Right lobe of liver (tissue), 6 donors: ENCODE measurements around the gene NFATC1. TPM values are rescaled to one million over a fixed set of nuclear protein-coding genes. Genes with fewer than 3 reads are reported as not detected.

ENCODE experiments used
- ATAC-seq, 4 donors: fragments of 200-7000 bp; cut with Tn5 transposase; one replicate each; pipeline ENCODE4 v1.9.1; 2020; ENCODE audit warnings: mild to moderate bottlenecking in 4 of 4, moderate library complexity in 4 of 4
- DNase-seq, 3 donors: peaks; one replicate each; pipeline ENCODE4 v3.0.0-alpha.2; 2020
- H3K27ac ChIP-seq, 3 donors: fragments of 200-600 bp; one replicate each; pipeline ENCODE4 v1.8.0; 2022
- H3K27me3 ChIP-seq, 2 donors: fragments of 200-600 bp; one replicate each; pipeline ENCODE4 v1.8.0; 2022
- H3K36me3 ChIP-seq, 4 donors: fragments of 200-600 bp; sonication (generic) in 1 of 4; one replicate each; pipeline versions ENCODE4 v1.5.1 to v1.8.0; 2017 to 2022; ENCODE audit warnings: control low read depth in 1 of 4
- H3K4me1 ChIP-seq, 4 donors: fragments of 200-600 bp; sonication (generic) in 1 of 4; one replicate each; pipeline versions ENCODE4 v1.5.1 to v1.8.0; 2017 to 2022; ENCODE audit warnings: control low read depth in 1 of 4
- H3K4me3 ChIP-seq, 3 donors: fragments of 200-600 bp; one replicate each; pipeline ENCODE4 v1.8.0; 2022
- H3K9me3 ChIP-seq, 4 donors: fragments of 200-600 bp; sonication (generic) in 1 of 4; one replicate each; pipeline versions ENCODE4 v1.5.1 to v1.8.0; 2017 to 2022; ENCODE audit warnings: control low read depth in 1 of 4
- POLR2A ChIP-seq: fragments of 450-650 bp; IDR thresholded peaks from one replicate; pipeline ENCODE4 v1.6.1; 2017; ENCODE audit warnings: antibody characterized with exemption, mild to moderate bottlenecking
- WGBS: methylation state at CpG from one replicate; pipeline ENCODE4 v1.1.6; 2018; ENCODE audit warnings: low coverage, low lambda C conversion rate; ENCODE audit not compliant: insufficient coverage; ENCODE audit errors: missing lambda C conversion rate; 5-methylcytosine and 5-hydroxymethylcytosine counted together
- intact Hi-C, 2 donors: fragments of 100-400 bp; cut with DNase I; formaldehyde crosslinking; loops; one replicate each; pipeline versions ENCODE4 v1.11.2 to v1.14.1; 2022
- total RNA-seq, 6 experiments: library from RNA; depleted of rRNA in 2 of 6; stranded (reverse); fragments of >200 nt in 2 of 6; fragmentation: NEBNext Ultra II Directional in 3 of 6; extraction: Animal tissue kit (Norgen Biotek cat#: 25700) in 3 of 6; gene quantifications; one replicate each; pipeline versions ENCODE4 v1.1.0 to v1.2.4, GENCODE V29; 2016 to 2023
- TF ChIP-seq, protein P1 (sequence below), 4 donors: fragments of 200-600 bp in 3 of 4; fragments of 450-650 bp in 1 of 4; IDR thresholded peaks; one replicate each; pipeline versions ENCODE4 v1.5.1 to v1.8.0; 2016 to 2022; ENCODE audit warnings: antibody characterized with exemption in 4 of 4, mild to moderate bottlenecking in 2 of 4
- donor health status: DM: no; HTN: yes; CAD: no.
- donor health status: DM: no; HTN: no; CAD: no.
- donor health status: DM: no; HTN: no; CAD: no.
- donor health status: DM: no; HTN: yes; CAD: no.
- donor health status: DM: no; HTN: yes; CAD: no.

NFATC1 gene
- total RNA-seq, 6 experiments from 2014 or later, result 1.00 to 4.3 (median 2.9) TPM

- Histone ChIP-seq H3K27ac (no peak overlapping the region), H3K36me3 (no peaks in the 10 kb centered on the region), H3K9me3 (no peaks in the 10 kb centered on the region), H3K27me3 (no peaks in the 10 kb centered on the region), H3K4me1 (no peaks in the 10 kb centered on the region), H3K4me3 (no peak overlapping the region)
- TF ChIP-seq, protein P1, sequence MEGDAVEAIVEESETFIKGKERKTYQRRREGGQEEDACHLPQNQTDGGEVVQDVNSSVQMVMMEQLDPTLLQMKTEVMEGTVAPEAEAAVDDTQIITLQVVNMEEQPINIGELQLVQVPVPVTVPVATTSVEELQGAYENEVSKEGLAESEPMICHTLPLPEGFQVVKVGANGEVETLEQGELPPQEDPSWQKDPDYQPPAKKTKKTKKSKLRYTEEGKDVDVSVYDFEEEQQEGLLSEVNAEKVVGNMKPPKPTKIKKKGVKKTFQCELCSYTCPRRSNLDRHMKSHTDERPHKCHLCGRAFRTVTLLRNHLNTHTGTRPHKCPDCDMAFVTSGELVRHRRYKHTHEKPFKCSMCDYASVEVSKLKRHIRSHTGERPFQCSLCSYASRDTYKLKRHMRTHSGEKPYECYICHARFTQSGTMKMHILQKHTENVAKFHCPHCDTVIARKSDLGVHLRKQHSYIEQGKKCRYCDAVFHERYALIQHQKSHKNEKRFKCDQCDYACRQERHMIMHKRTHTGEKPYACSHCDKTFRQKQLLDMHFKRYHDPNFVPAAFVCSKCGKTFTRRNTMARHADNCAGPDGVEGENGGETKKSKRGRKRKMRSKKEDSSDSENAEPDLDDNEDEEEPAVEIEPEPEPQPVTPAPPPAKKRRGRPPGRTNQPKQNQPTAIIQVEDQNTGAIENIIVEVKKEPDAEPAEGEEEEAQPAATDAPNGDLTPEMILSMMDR (IDR thresholded peaks at IDR 0.05), result no peak
- no peak for TF ChIP-seq POLR2A
- ATAC-seq, result no peak
- intact Hi-C loops, result no loop called here
- 91% methylated on average over 6 of the region's 16 CpGs for WGBS
- DNase-seq, result no peak
These were observed 70.9 kb downstream of the NFATC1 start for GRCh38 chr18:79466591-79466990.

DNA sequence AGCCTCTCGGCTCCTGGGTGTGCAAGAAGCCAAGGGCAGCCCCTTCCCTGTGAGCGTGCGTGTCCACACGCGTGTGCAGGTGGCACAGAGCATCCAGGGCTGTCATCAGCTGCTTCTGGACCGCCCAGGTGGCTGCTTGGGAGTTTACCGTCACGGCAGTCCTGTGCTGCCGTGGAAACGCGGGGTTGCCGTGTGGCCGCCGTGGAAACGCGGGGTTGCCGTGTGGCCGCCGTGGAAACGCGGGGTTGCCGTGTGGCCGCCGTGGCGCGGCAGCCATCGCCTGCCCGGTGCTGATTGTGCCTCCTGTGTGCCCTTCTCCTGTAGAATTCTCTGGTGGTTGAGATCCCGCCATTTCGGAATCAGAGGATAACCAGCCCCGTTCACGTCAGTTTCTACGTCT lies 71.4 kb downstream of the NFATC1 start:
- Histone ChIP-seq H3K27me3 (no peaks in the 10 kb centered on the region), H3K9me3 (no peaks in the 10 kb centered on the region), H3K4me1 (no peaks in the 10 kb centered on the region), H3K36me3 (no peaks in the 10 kb centered on the region), H3K27ac (no peak overlapping the region), H3K4me3 (no peak overlapping the region)
- intact Hi-C loops, result no loop called here
- 97% methylated on average over 12 of the region's 33 CpGs for WGBS
- DNase-seq (no peak), ATAC-seq (no peak)
- TF ChIP-seq, protein P1 (IDR thresholded peaks at IDR 0.05), result no peak
- TF ChIP-seq POLR2A, result no peak

- Histone ChIP-seq H3K4me1 (no peaks in the 10 kb centered on the region), H3K27me3 (no peaks in the 10 kb centered on the region), H3K27ac (no peak overlapping the region), H3K36me3 (no peaks in the 10 kb centered on the region), H3K9me3 (no peaks in the 10 kb centered on the region), H3K4me3 (no peak overlapping the region)
- TF ChIP-seq POLR2A, result no peak
- TF ChIP-seq, protein P1 (IDR thresholded peaks at IDR 0.05), result no peak
- no peak for ATAC-seq
- no peak for DNase-seq
- intact Hi-C loops, result no loop called here
- 77% methylated on average over 9 of the region's 12 CpGs for WGBS
These were observed 72.5 kb downstream of the NFATC1 start for GRCh38 chr18:79468119-79468789.

GRCh38 chr18:79469309-79469708 lies 73.6 kb downstream of the NFATC1 start:
- Histone ChIP-seq H3K4me1 (no peaks in the 10 kb centered on the region), H3K27me3 (no peaks in the 10 kb centered on the region), H3K9me3 (no peaks in the 10 kb centered on the region), H3K36me3 (no peaks in the 10 kb centered on the region), H3K4me3 (no peak overlapping the region), H3K27ac (no peak overlapping the region)
- no peak for TF ChIP-seq POLR2A
- TF ChIP-seq, protein P1 (IDR thresholded peaks at IDR 0.05), result no peak
- ATAC-seq, result no peak
- 92% methylated on average over 7 of the region's 17 CpGs for WGBS
- intact Hi-C loops, result no loop called here
- DNase-seq, result no peak
